Measurements from ENCODE around the gene CREBBP. TPM values are rescaled to one million over a fixed set of nuclear protein-coding genes. Genes with fewer than 3 reads are reported as not detected.
A peak's percentile ranks its signal among the peaks of the same experiment; 100 is the strongest.
"Not testable (repeated sequence)": the region's sequence is repeated elsewhere in the genome, so short reads cannot be mapped to it uniquely, and the experiment has no call there.

Gene CREBBP
- total RNA-seq, 1 donor from 2014 or later: 106 TPM

GRCh38 chr16:3732171-3732570 lies 148.3 kb downstream of the CREBBP start:
- DNase-seq: peak; percentile 22

- DNase-seq: no peak
Observed at GRCh38 chr16:3731126-3731935, 149.2 kb downstream of the CREBBP start.

GRCh38 chr16:3730161-3731125 lies 150.1 kb downstream of the CREBBP start:
- no peak for DNase-seq

DNA sequence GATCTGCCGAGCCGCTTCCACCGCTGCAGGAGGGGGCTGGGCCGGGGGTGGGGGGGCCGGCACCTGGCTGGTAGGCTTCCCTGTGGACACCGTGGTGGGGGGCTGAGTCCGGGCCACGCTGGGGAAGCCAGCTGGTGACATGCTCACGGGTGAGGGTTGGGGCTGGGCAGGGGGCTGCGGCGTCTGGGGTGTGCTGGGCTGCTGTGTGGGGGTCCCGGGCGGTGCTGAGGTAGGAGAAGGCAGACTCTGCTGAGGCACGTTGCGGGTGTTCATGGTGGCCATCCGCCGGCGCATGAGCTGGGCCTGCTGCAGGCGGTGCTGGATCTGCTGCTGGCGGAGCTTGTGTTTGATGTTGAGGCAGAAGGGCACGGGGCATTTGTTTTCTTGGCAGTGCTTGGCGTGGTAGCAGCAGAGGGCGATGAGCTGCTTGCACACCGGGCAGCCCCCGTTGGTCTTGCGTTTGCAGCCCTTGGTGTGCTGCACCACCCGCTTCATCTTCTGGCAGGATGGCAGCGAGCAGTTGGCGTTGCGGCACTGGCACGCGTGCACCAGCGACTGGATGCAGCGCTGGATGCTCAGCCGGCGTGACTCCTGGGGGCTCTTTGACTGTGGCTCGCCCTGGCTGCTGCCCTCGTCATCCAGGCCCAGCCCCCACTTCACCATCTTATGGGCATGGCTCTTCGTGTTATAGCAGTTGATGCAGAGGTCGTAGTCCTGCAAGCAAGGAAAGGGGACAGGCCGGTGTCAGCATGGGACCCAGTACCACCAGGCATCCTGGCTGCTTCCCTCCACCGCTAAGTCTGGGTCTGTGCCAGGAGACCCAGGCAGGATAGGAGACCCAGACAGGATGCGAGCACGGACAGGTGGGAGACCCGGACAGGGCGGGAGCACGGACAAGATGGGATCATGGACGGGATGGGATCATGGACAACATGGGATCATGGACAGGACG lies 151.1 kb downstream of the CREBBP start:
- DNase-seq: no peak

DNA sequence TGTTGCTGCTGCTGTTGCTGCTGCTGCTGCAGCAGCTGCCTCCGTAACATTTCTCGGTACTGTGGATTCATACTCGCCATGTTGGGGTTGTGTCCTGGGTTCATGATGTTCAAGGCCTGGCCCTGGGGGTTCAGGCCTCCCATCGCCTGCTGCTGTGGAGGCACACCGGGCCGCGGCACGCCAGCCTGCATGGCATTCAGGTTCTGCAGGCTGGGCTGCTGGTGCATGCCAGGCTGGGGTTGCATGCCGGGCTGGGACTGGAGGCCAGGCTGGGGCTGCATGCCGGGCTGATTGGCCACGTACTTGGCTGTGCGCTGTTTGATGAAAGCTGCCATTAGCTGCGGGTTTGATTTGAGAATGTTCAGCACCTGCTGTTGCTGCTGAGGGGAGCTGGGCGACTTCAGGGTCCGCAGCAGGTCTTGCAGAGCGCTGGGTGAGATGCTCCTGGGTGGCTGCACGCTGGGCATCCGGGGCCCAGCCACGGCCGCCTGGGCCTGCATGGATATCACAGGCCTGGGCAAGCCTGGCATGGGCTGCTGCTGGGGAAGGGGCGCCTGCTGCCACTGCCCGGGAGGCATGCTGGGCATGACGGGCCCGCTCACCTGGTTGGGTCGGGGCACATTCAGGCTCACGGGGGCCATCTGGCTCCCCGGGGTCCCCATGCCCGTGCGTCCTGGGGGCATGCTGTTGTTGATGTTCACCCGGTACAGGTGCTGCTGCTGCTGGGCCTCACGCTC lies 151.9 kb downstream of the CREBBP start:
- DNase-seq: no peak

DNA sequence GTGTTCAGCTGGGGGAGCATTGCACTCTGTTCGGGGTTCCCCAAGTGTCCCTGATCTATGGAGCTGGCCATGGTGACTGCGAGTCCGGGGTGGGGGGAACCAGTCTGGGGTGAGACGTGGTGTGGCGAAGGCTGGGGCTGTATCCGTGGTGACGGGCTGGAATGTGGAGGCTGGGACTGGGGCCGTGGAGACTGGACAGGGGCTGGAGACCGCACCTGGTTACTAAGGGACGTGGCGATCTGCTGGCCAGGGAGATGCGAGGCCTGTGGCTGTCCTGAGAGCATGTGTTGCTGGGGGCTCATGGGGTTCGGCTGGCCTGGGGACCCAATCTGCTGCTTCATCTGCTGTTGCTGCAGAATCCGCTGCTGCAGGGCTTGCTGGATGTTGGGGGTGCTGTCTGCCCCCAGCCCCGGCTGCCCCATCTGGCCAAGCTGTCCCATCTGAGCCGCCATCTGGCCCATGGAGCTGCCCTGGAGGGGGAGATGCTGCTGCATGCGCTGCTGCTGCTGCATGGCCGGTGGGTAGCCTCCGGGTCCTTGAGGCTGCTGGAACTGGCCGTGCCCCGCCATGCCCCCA lies 152.6 kb downstream of the CREBBP start:
- DNase-seq: no peak

DNA sequence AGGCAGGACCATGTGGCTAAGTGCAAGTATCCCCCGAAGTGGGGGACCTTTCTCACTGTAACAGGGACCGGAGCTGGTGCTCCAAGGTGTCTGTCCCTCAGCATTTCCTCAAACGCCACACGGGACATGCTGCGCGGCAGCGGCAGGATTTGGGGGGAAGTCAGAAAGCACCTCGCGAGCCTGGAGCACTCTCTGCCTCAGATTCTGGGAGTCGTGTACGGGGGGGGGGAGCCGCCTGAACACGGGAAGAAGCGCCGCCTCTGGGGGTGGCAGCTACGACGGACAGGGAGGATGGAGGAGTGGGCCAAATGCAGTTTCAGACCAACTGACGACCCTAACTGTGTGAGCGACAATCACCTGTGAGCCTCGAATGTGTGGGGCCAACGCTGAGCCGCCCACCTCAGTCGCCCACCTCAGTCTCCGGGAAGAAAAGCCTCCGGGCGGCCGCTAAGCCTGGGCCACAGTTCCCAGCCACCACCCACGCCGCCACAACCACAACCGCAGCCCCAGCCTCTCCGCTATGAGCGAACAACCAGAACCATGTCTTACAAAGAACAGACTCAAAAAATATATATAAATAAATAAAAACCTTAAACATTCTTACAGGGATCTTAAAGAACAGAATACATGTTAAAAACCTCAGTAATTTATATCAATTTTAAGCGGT lies 154.4 kb downstream of the CREBBP start:
- no peak for DNase-seq

DNA sequence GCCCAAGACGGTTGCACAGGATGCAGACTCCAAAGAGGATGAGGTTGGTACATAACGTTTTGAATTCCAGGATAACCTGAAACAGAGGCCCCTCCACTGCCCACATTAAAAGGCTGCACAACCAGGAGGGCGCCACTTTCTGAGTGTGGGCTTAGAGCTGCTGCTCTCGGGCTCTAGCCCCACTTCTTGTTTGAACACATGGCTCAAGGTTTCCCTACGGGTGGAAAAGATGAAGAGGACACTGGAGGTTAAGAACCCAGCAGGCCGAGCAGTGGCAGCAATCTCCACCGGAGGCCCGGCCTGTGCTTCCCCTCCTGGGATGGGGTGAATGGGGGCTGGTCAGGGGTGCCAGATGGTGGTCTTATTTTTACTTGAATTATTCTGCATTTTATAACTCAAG lies 155.2 kb downstream of the CREBBP start:
- DNase-seq: no peak

- no peak for DNase-seq
Observed at GRCh38 chr16:3722508-3722907, 158.0 kb downstream of the CREBBP start.

DNA sequence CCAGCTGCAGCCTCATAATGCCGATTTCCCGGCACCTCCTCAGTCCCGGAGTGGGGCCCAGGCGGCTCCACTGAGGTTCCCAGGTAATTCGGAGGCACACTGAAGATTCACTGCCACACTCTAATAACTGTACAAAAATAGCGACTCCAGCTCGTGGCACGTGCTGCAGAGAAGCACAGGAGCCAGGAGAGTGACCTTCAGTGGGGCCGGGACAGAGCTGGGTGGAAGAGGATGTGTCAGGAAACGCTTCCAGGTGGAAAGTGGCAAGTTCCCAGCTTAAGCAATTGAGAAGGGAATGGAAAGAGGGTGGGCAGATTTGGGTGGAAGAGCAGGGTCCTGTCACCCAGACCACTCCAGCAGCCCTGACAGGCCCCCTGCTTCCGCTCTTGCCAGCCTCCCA lies 160.1 kb downstream of the CREBBP start:
- DNase-seq: no peak

- DNase-seq: no peak
Observed at GRCh38 chr16:3718628-3719027, 161.9 kb downstream of the CREBBP start.

DNA sequence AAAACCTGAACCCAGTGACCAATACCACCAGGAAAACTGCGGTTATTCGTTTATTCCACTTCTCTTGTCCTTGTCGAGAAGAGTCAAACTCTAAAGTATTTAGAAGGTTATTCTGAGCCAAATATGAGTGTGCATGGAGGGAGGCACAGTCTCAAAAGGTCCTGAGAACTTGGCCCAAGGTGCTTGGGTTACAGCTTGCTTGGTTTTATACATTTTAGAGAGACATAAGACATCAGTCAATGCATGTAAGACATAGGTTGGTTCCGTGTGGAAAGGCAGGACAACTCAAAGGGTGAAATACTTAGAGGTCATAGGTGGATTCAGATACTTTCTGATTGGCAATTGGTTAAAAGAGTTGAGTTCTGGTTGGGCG lies 162.5 kb downstream of the CREBBP start:
- no peak for DNase-seq

DNA sequence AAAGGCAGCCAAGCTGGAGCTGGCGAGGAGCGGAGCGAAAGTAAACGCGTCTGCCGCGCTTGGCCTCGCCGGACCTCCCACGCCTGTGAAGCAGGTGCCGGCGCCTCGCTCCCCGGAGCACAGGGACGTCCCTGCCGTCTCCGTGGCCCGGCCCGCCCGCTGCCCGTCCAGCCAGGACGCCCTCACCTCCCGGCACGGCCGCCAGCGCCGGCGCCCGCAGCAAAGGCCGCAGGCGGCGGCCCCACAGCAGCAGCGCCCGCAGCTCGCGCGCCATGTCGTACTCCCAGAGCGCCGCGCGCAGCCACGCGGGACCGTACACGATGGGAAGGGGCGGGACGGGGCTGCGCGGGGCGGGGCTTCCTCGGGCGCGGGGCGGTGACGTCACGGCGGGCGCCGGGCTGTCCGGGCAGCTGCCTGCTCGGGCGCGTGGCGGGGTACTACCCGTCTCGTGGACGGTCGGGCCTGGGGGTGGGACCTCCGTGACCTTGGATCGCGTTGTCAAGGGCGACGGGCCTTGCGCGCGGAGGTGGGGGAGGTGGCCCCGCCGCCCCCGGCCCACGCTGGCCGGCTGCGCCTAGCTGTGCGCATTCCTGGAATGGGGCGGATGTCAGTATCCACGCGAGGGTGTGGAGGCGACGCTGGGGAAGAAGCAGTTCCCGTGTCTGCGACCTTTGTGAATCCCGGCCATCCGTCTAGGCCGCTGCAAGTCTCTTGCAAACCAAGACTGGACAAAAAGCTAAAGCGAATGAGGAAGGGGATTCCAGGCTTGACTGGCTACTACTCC lies 163.1 kb downstream of the CREBBP start, which contains the start of gene TRAP1:
Gene TRAP1, minus strand, starts transcription at position 290 of the 784 bp plus-strand sequence. Its CDS starts 16 bp downstream, at position 274.
- DNase-seq: peak; percentile 93

DNA sequence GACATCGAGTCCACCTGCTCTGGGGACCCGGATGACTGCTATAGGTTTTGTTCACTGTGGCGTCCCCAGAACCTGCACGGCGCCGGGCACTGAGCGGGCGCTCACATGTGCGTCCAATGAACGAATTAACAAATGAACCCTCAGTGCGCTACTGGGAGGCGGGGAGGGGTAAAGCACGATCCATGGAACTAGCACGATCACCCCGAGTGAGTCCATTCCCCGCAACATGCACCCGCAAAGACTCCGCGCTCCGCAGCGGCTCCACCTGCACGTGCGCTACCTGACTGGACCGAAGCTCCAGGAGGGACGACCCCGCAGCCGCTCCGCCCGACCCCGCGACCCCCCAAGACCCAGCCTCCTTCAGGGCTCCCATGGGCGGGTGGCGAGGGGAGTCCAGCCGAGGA lies 163.7 kb downstream of the CREBBP start:
- DNase-seq: peak; percentile 30

GRCh38 chr16:3715430-3715829 lies 165.1 kb downstream of the CREBBP start:
- no peak for DNase-seq

GRCh38 chr16:3714378-3714777 lies 166.1 kb downstream of the CREBBP start:
- DNase-seq: not testable (repeated sequence)

- peak; percentile 35 for DNase-seq
Observed at GRCh38 chr16:3713587-3714242, 166.8 kb downstream of the CREBBP start.

DNA sequence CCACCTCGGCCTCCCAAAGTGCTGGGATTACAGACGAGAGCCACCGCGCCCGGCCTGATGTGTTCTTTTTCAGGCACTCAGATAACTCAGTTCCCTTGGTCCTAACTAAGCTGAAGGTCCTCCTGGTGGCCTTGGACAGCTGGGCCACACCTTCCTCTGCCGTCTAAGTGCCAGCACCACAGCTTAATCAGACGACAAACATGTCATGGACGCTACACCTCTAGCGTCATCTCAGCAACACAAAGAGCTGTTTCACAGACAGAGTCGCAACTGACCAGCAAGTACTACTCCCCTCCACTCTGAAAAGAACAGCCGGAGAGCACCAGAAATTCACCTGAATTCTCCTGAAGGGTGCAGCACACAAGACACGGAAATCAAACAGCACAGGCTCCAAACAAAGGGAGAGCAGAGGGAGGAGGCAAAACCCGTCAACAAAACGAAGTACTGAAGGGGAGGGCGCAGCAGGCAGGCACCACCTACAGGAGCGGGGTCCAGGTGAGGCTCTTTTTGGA lies 167.6 kb downstream of the CREBBP start:
- DNase-seq: no peak
